Activated CD4-positive, alpha-beta memory T cell treated with anti-CD3 and anti-CD28 coated beads for 36 hours (primary cell): Measurements from ENCODE around the gene ACOT7. TPM values are rescaled to one million over a fixed set of nuclear protein-coding genes. Genes with fewer than 3 reads are reported as not detected.
"Not testable (repeated sequence)": the region's sequence is repeated elsewhere in the genome, so short reads cannot be mapped to it uniquely, and the experiment has no call there.

Experiments
- CTCF ChIA-PET: fragments of 350-600 bp; sonication (Branson Sonifier 250); formaldehyde crosslinking; loops from one replicate; lab custom pipeline; 2021; ENCODE audit warnings: antibody characterized with exemption, inconsistent platforms; lab: Charles Lee
- POLR2A ChIA-PET: fragments of 350-600 bp; sonication (Branson Sonifier 250); formaldehyde crosslinking; loops from one replicate; lab custom pipeline; 2021; ENCODE audit warnings: antibody characterized with exemption; lab: Charles Lee
- DNase-seq: peaks from one replicate; pipeline ENCODE4 v3.0.0-alpha.2; 2020
- H3K27ac Mint-ChIP-seq: one replicate; pipeline ENCODE4 v1.8.0; 2021; ENCODE audit warnings: mixed read lengths
- H3K27me3 Mint-ChIP-seq: one replicate; pipeline ENCODE4 v1.8.0; 2021; ENCODE audit warnings: mixed read lengths
- H3K36me3 Mint-ChIP-seq: one replicate; pipeline ENCODE4 v1.8.0; 2021; ENCODE audit warnings: mixed read lengths
- H3K4me1 Mint-ChIP-seq: one replicate; pipeline ENCODE4 v1.8.0; 2021; ENCODE audit warnings: low read depth, mixed read lengths
- H3K4me3 Mint-ChIP-seq: one replicate; pipeline ENCODE4 v1.8.0; 2021; ENCODE audit warnings: mild to moderate bottlenecking, mixed read lengths
- H3K9me3 Mint-ChIP-seq: one replicate; pipeline ENCODE4 v1.8.0; 2021; ENCODE audit warnings: mixed read lengths
- intact Hi-C: fragments of 100-400 bp; cut with micrococcal nuclease; formaldehyde crosslinking; loops from one replicate; pipeline ENCODE4 v1.15.1; 2023
- total RNA-seq, 2 experiments: library from RNA; stranded (reverse); gene quantifications; one replicate each; pipeline ENCODE4 v1.2.3, GENCODE V29; 2021

ACOT7 gene
- total RNA-seq, 2 experiments from 2014 or later, result 93.8 to 94.6 TPM

- DNase-seq, H3K4me1 Mint-ChIP-seq, H3K36me3 Mint-ChIP-seq, POLR2A ChIA-PET, H3K4me3 Mint-ChIP-seq, H3K27ac Mint-ChIP-seq, H3K9me3 Mint-ChIP-seq, intact Hi-C loops: not testable (repeated sequence)
- CTCF ChIA-PET, result interaction anchor here (1.1 to 2.7 kb wide), 3 partner anchors 8 to 183 kb away, joined by 5 to 10 read pairs (median 7); no protein-coding TSS in a partner anchor
- peaks cover 10% of the 10 kb centered on the region for H3K27me3 Mint-ChIP-seq
Measured at GRCh38 chr1:6429660-6430411, 36.3 kb upstream of the ACOT7 start.

DNA sequence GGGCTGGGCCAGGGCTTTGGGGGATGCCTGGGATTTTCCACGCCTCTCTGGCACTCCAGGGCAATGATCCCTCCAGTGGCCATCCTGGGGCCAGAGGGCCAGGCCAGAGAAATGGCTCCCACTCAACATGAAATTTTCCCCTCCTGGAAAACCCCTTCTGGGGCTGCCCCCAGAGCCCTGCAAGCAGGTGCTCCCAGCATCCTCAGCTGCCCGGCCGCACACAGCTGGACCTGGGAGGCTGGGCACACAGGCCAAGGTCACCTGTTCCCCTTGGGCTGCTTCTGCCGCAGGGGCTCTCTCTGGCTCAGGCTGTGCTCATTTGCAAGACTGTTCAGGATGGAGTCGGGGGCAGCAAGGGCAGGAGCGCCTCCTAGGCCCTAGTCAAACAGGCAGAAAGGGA, 34.9 kb upstream of the ACOT7 start:
- peaks cover 17% of the 10 kb centered on the region for H3K27me3 Mint-ChIP-seq
- CTCF ChIA-PET, H3K27ac Mint-ChIP-seq, H3K36me3 Mint-ChIP-seq, POLR2A ChIA-PET, intact Hi-C loops, DNase-seq, H3K4me3 Mint-ChIP-seq, H3K4me1 Mint-ChIP-seq, H3K9me3 Mint-ChIP-seq: not testable (repeated sequence)

DNA sequence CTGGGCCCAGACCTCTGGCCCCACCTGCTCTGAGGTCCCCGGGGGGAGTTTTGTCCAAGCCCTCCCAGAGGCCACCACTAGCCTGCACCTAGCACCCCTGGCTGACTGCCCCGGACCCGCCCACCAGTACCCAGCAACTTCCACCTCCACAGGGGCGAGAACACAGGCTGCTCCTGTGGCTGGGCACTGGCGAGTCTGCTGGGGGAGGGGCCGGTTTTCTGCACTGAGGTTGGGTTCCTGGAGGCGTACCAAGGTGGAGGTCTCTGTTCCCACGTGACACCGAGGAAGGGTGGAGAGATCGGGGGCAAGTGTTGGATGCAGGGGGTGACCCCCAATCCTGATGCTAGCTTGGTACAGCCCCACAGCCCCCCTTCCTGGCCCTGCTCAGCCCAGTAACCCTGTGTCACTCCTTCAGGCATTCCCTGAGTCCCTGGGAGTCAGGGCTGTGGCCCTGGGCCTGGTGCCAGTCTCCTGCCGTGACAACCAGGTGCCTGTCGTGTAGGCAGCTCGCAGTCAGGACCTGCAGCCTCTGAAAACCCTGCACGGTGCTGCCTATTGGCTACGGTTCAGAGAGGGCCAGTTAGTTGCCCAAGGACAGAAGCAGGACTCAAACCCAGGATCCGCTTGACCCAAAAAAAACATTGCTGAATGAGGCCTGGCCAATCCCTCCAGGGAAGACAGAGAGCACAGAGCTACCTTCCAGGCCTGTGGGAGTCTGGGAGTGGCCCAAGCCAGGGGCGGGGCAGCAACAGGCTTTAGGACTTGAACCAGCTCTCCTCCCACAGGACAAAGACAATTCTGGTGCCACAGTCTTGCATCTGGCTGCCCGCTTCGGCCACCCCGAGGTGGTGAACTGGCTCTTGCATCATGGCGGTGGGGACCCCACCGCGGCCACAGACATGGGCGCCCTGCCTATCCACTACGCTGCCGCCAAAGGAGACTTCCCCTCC, 34.1 kb upstream of the ACOT7 start:
- no peak overlapping the region for H3K4me3 Mint-ChIP-seq
- POLR2A ChIA-PET, result no interaction called here
- intact Hi-C loops, result no loop called here
- no peaks in the 10 kb centered on the region for H3K9me3 Mint-ChIP-seq
- no peak for DNase-seq
- CTCF ChIA-PET, result interaction anchor here (1.0 kb wide), 1 partner anchor 11 kb away, joined by 3 read pairs; no protein-coding TSS in a partner anchor
- H3K4me1 Mint-ChIP-seq, result peaks cover 12% of the 10 kb centered on the region
- peaks cover 19% of the 10 kb centered on the region for H3K27me3 Mint-ChIP-seq
- H3K36me3 Mint-ChIP-seq, result no peaks in the 10 kb centered on the region
- no peak overlapping the region for H3K27ac Mint-ChIP-seq

- Mint-ChIP-seq H3K36me3 (no peaks in the 10 kb centered on the region), H3K9me3 (no peaks in the 10 kb centered on the region), H3K4me3 (no peak overlapping the region), H3K27ac (no peak overlapping the region), H3K4me1 (peaks cover 12% of the 10 kb centered on the region), H3K27me3 (peaks cover 19% of the 10 kb centered on the region)
- no peak for DNase-seq
- ChIA-PET CTCF (interaction anchor here (1.0 to 1.1 kb wide), 2 partner anchors 10 to 11 kb away, joined by 3 to 4 read pairs; no protein-coding TSS in a partner anchor), POLR2A (no interaction called here)
- intact Hi-C loops, result no loop called here
Measured at GRCh38 chr1:6426972-6427350, 33.4 kb upstream of the ACOT7 start.

DNA sequence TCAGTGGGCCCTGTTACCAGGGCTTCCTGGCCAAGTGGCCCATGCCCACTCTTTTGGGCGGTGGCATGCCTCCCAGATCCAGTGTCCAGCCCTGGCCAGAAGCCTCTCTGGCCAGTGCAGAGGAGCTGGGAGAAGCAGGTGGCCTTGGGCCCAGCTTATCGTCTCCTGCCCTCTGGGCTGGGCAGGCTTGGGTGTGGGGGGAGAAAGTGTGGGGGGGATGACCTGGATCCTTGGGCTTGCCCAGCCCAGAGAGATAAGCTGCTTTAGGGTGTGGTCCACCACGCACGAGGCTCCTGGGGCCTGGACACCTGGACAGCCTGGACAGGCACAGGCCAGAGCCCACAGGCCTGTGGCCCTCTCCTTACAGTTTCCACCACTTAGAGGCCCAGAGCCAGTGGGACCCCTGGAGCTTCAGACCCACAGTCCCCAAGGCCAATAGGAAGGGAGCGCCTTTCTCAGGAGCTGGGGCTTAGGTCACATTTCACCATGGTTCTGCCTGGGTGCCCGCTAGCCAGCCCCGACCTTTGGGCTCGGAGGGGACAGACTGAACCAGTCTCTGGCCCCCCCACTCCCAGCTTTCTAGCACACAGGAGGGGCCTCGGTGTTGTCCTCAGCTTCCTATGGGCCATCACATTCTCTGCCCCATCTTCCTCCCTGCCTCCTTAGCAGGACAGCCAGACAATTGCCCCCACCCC, 32.9 kb upstream of the ACOT7 start:
- H3K4me1 Mint-ChIP-seq, result peaks cover 12% of the 10 kb centered on the region
- H3K4me3 Mint-ChIP-seq, result no peak overlapping the region
- POLR2A ChIA-PET, result no interaction called here

DNA sequence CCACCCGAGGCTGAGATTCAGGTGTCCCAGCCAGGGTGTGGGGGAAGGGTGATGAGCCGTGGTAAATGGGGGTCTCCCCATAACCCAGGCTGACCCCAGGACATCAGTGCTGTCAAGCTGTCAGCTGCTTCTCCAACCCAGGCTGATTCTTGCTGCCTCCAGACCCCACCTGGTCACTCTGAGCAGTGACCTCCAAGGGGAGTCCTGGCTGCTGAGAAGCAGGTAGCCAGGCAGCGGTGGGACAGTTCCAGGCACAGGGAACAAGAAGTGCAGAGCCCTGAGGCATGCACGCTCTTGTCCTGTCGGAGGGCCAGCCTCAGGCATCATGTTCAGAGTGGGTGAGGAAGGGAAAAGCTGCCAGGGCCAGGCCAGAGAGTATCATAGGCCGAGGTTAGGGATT, 32.1 kb upstream of the ACOT7 start:
- no peak overlapping the region for H3K4me3 Mint-ChIP-seq
- POLR2A ChIA-PET, result no interaction called here
- H3K27me3 Mint-ChIP-seq, result peaks cover 32% of the 10 kb centered on the region
- DNase-seq, result no peak
- H3K36me3 Mint-ChIP-seq, result no peaks in the 10 kb centered on the region
- no peaks in the 10 kb centered on the region for H3K9me3 Mint-ChIP-seq
- peaks cover 12% of the 10 kb centered on the region for H3K4me1 Mint-ChIP-seq
- no peak overlapping the region for H3K27ac Mint-ChIP-seq
- intact Hi-C loops, result no loop called here
- CTCF ChIA-PET, result interaction anchor here (0.8 to 1.1 kb wide), 3 partner anchors 11 to 178 kb away, joined by 3 to 4 read pairs (median 3); no protein-coding TSS in a partner anchor

More for the DNA sequence above, 32.9 kb upstream of the ACOT7 start:
- no peak for DNase-seq
- H3K36me3 Mint-ChIP-seq, result no peaks in the 10 kb centered on the region
- H3K9me3 Mint-ChIP-seq, result no peaks in the 10 kb centered on the region
- H3K27ac Mint-ChIP-seq, result no peak overlapping the region
- peaks cover 25% of the 10 kb centered on the region for H3K27me3 Mint-ChIP-seq
- intact Hi-C loops, result no loop called here
- CTCF ChIA-PET, result interaction anchor here (0.9 to 1.1 kb wide), 3 partner anchors 10 to 179 kb away, joined by 3 to 4 read pairs (median 3); no protein-coding TSS in a partner anchor

GRCh38 chr1:6424619-6425593, 31.3 kb upstream of the ACOT7 start, which contains the start of gene ESPN:
TSS of gene ESPN (plus strand) at chr1:6424776. CDS start at chr1:6424956, 180 bp downstream.
- ChIA-PET CTCF (interaction anchor here (0.8 to 1.0 kb wide), 2 partner anchors 13 to 14 kb away, joined by 3 to 4 read pairs; no protein-coding TSS in a partner anchor), POLR2A (no interaction called here)
- Mint-ChIP-seq H3K36me3 (no peaks in the 10 kb centered on the region), H3K27ac (no peak within 1 kb of the TSS), H3K9me3 (no peaks in the 10 kb centered on the region), H3K4me1 (peaks cover 15% of the 10 kb centered on the region), H3K27me3 (peaks cover 36% of the 10 kb centered on the region), H3K4me3 (peak within 1 kb of the TSS; percentile 20)
- intact Hi-C loops, result loop anchor here (5.0 kb wide), 2 partner anchors 178 to 222 kb away; no protein-coding TSS in a partner anchor
- no peak for DNase-seq

DNA sequence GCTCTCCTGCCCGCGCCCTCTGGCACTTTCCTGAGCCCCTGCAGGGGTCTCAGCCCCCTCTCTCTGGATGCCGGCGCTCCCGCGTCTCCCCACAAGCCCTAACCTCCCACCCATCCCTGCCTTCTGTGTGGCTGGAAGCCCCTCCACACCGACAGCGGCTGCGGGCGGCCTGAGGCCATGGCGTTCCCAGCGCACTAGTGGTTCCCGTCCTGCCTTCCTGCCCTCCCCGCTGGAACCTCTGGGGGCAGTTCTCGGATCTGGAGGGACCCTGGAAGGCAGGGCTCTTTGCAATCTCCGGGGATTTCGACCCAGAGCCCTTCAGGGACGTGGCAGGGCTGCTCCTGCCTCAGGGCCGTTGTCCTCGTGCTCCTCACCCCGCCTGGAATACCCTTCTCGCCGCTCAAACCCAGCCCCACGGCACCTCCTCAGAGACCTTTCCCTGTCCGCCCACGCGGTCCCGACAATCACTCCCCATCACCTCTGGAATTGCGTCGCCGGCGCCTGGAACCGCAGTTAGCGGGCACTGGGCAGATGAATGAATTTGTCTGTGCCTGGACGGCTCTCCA, 30.5 kb upstream of the ACOT7 start:
- CTCF ChIA-PET, result interaction anchor here (0.7 to 5.5 kb wide), 34 partner anchors 8 to 221 kb away, joined by 3 to 106 read pairs (median 6); partner anchors contain the start of genes ACOT7 and PLEKHG5
- intact Hi-C loops, result loop anchor here (2.0 to 5.0 kb wide), 3 partner anchors 15 to 223 kb away; no protein-coding TSS in a partner anchor
- H3K36me3 Mint-ChIP-seq, result no peaks in the 10 kb centered on the region
- peaks cover 16% of the 10 kb centered on the region for H3K4me1 Mint-ChIP-seq
- DNase-seq, result no peak
- peaks cover 38% of the 10 kb centered on the region for H3K27me3 Mint-ChIP-seq
- H3K4me3 Mint-ChIP-seq, result peak overlapping the region; percentile 20
- H3K27ac Mint-ChIP-seq, result no peak overlapping the region
- POLR2A ChIA-PET, result no interaction called here
- no peaks in the 10 kb centered on the region for H3K9me3 Mint-ChIP-seq

- POLR2A ChIA-PET, result no interaction called here
- Mint-ChIP-seq H3K27me3 (peaks cover 41% of the 10 kb centered on the region), H3K4me1 (peaks cover 17% of the 10 kb centered on the region), H3K36me3 (no peaks in the 10 kb centered on the region), H3K27ac (no peak overlapping the region), H3K4me3 (peak overlapping the region; percentile 20), H3K9me3 (no peaks in the 10 kb centered on the region)
- peak; percentile 83 for DNase-seq
- CTCF ChIA-PET, result interaction anchor here (0.6 to 5.5 kb wide), 42 partner anchors 9 to 470 kb away, joined by 3 to 106 read pairs (median 6); partner anchors contain the start of genes ACOT7, PLEKHG5 and TNFRSF25
- intact Hi-C loops, result loop anchor here (2.0 to 5.0 kb wide), 3 partner anchors 15 to 224 kb away; no protein-coding TSS in a partner anchor
Measured at GRCh38 chr1:6423321-6423999, 29.9 kb upstream of the ACOT7 start.

DNA sequence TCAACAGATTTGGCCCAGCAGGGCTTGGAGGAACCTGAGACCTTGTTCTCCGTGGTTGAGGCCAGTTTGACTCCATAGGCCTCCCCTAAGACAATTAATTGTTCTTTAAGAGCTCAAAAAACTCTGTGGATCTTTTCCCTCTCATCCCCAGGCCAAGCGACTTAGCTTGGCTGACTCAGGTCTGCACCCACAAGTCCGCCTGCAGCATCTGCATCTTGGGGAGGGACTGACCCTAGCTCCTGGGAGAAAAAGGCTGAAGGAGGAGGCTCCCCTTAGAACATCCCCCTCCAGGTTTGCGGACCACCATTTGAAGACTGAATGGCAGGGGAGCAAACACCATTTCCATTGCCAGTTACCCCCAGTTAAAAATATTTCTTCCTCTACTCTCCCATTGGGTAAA, 27.7 kb upstream of the ACOT7 start:
- POLR2A ChIA-PET, result no interaction called here
- DNase-seq, result no peak
- peaks cover 56% of the 10 kb centered on the region for H3K27me3 Mint-ChIP-seq
- CTCF ChIA-PET, result interaction anchor here (0.9 to 5.5 kb wide), 8 partner anchors 11 to 186 kb away, joined by 3 to 106 read pairs (median 6); partner anchors contain the start of genes ACOT7 and ICMT
- no peaks in the 10 kb centered on the region for H3K9me3 Mint-ChIP-seq
- no peak overlapping the region for H3K4me3 Mint-ChIP-seq
- intact Hi-C loops, result loop anchor here (5.0 kb wide), 2 partner anchors 174 to 226 kb away; no protein-coding TSS in a partner anchor
- H3K36me3 Mint-ChIP-seq, result no peaks in the 10 kb centered on the region
- H3K27ac Mint-ChIP-seq, result no peak overlapping the region
- H3K4me1 Mint-ChIP-seq, result peaks cover 17% of the 10 kb centered on the region
